Hepatocyte (in vitro differentiated cells): ENCODE data around the gene CCL23. TPM values are rescaled to one million over a fixed set of nuclear protein-coding genes. Genes with fewer than 3 reads are reported as not detected.
"Not testable (repeated sequence)": the region's sequence is repeated elsewhere in the genome, so short reads cannot be mapped to it uniquely, and the experiment has no call there.

Source experiments
- DNase-seq: peaks from one replicate; pipeline ENCODE4 v3.0.0-alpha.2; 2016; ENCODE audit warnings: low spot score
- H2AFZ ChIP-seq: fragments of 200-600 bp; sonication (generic); 2 replicates; pipeline ENCODE4 v1.6.0; 2016; ENCODE audit warnings: antibody characterized with exemption, mild to moderate bottlenecking
- H3K27ac ChIP-seq: fragments of 200-600 bp; sonication (generic); 2 replicates; pipeline ENCODE4 v1.5.1; 2016; ENCODE audit warnings: mild to moderate bottlenecking
- H3K27me3 ChIP-seq: fragments of 200-600 bp; sonication (generic); 2 replicates; pipeline ENCODE4 v1.6.1; 2016
- H3K36me3 ChIP-seq: fragments of 200-600 bp; sonication (generic); replicated peaks from 2 replicates; pipeline ENCODE4 v1.5.1; 2016; ENCODE audit warnings: low read depth; ENCODE audit not compliant: insufficient read depth
- H3K4me1 ChIP-seq: fragments of 200-600 bp; sonication (generic); 2 replicates; pipeline ENCODE4 v1.5.1; 2016; ENCODE audit warnings: mild to moderate bottlenecking, moderate library complexity; ENCODE audit not compliant: insufficient read depth
- H3K4me2 ChIP-seq: fragments of 200-600 bp; sonication (generic); 2 replicates; pipeline ENCODE4 v1.6.0; 2016
- H3K4me3 ChIP-seq: fragments of 200-600 bp; sonication (generic); 2 replicates; pipeline ENCODE4 v1.5.1; 2016; ENCODE audit warnings: mild to moderate bottlenecking
- H3K79me2 ChIP-seq: fragments of 200-600 bp; sonication (generic); 2 replicates; pipeline ENCODE4 v1.6.0; 2017; ENCODE audit warnings: mild to moderate bottlenecking
- H3K9me2 ChIP-seq: fragments of 200-600 bp; sonication (generic); replicated peaks from 2 replicates; pipeline ENCODE4 v1.6.0; 2017; ENCODE audit warnings: mild to moderate bottlenecking; ENCODE audit not compliant: insufficient read depth
- H3K9me3 ChIP-seq: fragments of 200-600 bp; sonication (generic); 2 replicates; pipeline ENCODE4 v1.5.1; 2016; ENCODE audit warnings: low read depth, mild to moderate bottlenecking
- H4K20me1 ChIP-seq: fragments of 200-600 bp; sonication (generic); 2 replicates; pipeline ENCODE4 v1.6.0; 2016; ENCODE audit warnings: mild to moderate bottlenecking; ENCODE audit not compliant: insufficient read depth, poor library complexity, severe bottlenecking
- EZH2 ChIP-seq: fragments of 200-600 bp; sonication (generic); IDR thresholded peaks from 2 replicates; pipeline ENCODE4 v1.6.1; 2016; ENCODE audit warnings: antibody characterized with exemption, mild to moderate bottlenecking, borderline replicate concordance
- EZH2phosphoT487 ChIP-seq: fragments of 200-600 bp; sonication (generic); IDR thresholded peaks from one replicate; pipeline ENCODE4 v1.6.1; 2018; ENCODE audit warnings: antibody characterized with exemption, mild to moderate bottlenecking, low read depth, moderate library complexity; ENCODE audit not compliant: unreplicated experiment, severe bottlenecking
- WGBS: methylation state at CpG from one replicate; pipeline ENCODE4 v1.1.6; 2016; ENCODE audit warnings: low lambda C conversion rate; ENCODE audit errors: missing lambda C conversion rate; 5-methylcytosine and 5-hydroxymethylcytosine counted together
- polyA plus RNA-seq: library from polyadenylated mRNA; unstranded; fragments of >200 nt; fragmentation: Nextera tagmentation; extraction: Ambion mirVana; gene quantifications from 2 replicates; pipeline ENCODE4 v1.2.1, GENCODE V29; 2016
- total RNA-seq: library from RNA; depleted of rRNA; stranded (reverse); fragments of >200 nt; gene quantifications from 2 replicates; pipeline ENCODE4 v1.2.3, GENCODE V29; 2014
- TF ChIP-seq, protein P1 (sequence below): fragments of 200-600 bp; sonication (generic); IDR thresholded peaks from 2 replicates; pipeline ENCODE4 v1.5.1; 2016; ENCODE audit warnings: antibody characterized with exemption, mild to moderate bottlenecking; ENCODE audit not compliant: poor library complexity

Gene CCL23
- total and polyA plus RNA-seq, 2 experiments from 2014 or later = not detected

DNA sequence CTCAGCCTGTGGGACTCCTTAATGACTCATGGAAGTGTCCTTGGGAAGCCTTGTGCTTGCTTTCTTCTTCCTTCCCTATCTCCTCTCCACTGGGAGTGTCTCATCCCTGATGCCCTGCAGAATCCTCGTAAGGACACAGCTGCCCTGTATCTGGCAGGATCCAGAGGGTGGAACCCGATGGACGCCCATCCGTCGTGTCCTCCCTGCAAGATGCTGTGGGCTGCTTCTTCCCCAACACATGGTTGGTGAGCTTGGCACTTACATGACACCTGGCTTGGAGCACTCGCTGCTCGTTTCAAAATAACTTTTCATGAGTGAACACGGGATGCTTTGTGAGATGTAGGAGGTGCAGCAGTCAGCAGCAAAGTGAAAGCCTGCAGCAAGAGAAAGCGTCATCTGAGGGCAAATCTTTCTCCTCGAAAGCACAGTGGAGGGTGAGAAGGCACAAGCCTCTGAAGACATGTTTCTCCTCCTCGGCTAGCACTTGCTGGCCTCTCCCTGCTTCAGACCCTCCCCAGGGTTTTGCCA lies 19.7 kb downstream of the CCL23 start:
- Histone ChIP-seq H3K4me1 (peaks cover 6% of the 10 kb centered on the region), H4K20me1 (no peaks in the 10 kb centered on the region), H3K9me3 (no peaks in the 10 kb centered on the region), H3K27me3 (no peaks in the 10 kb centered on the region), H3K9me2 (no peaks in the 10 kb centered on the region), H3K79me2 (peaks cover 15% of the 10 kb centered on the region), H3K4me3 (no peak overlapping the region), H2AFZ (no peak overlapping the region), H3K27ac (no peak overlapping the region), H3K4me2 (no peak overlapping the region), H3K36me3 (no peaks in the 10 kb centered on the region)
- WGBS = 83% methylated on average over 11 of the region's 11 CpGs
- no peak for TF ChIP-seq EZH2phosphoT487
- no peak for TF ChIP-seq EZH2
- TF ChIP-seq, protein P1, sequence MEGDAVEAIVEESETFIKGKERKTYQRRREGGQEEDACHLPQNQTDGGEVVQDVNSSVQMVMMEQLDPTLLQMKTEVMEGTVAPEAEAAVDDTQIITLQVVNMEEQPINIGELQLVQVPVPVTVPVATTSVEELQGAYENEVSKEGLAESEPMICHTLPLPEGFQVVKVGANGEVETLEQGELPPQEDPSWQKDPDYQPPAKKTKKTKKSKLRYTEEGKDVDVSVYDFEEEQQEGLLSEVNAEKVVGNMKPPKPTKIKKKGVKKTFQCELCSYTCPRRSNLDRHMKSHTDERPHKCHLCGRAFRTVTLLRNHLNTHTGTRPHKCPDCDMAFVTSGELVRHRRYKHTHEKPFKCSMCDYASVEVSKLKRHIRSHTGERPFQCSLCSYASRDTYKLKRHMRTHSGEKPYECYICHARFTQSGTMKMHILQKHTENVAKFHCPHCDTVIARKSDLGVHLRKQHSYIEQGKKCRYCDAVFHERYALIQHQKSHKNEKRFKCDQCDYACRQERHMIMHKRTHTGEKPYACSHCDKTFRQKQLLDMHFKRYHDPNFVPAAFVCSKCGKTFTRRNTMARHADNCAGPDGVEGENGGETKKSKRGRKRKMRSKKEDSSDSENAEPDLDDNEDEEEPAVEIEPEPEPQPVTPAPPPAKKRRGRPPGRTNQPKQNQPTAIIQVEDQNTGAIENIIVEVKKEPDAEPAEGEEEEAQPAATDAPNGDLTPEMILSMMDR = no peak
- no peak for DNase-seq

DNA sequence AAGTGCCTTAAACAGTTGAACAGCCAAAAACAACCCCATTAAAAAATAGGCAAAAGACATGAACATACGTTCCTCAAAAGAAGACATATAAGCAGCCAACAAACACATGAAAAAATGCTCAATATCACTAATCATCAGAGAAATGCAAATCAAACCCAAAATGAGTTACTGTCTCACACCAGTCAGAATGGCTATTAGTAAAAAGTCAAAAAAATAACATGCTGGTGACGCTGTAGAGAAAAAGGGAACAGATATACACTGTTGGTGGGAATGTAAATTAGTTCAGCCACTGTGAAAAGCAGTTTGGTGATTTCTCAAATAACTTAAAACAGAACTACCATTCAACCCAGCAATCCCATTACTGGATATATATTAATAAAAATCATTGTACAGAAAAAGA lies 22.4 kb downstream of the CCL23 start:
- WGBS = 78% methylated on average over 2 of the region's 2 CpGs
- H3K79me2 ChIP-seq = peaks cover 15% of the 10 kb centered on the region
- H3K36me3 ChIP-seq, H4K20me1 ChIP-seq, H2AFZ ChIP-seq, H3K4me2 ChIP-seq, H3K4me3 ChIP-seq, H3K27ac ChIP-seq, DNase-seq, H3K9me2 ChIP-seq, H3K9me3 ChIP-seq, H3K27me3 ChIP-seq: not testable (repeated sequence)
- H3K4me1 ChIP-seq = peaks cover 11% of the 10 kb centered on the region

DNA sequence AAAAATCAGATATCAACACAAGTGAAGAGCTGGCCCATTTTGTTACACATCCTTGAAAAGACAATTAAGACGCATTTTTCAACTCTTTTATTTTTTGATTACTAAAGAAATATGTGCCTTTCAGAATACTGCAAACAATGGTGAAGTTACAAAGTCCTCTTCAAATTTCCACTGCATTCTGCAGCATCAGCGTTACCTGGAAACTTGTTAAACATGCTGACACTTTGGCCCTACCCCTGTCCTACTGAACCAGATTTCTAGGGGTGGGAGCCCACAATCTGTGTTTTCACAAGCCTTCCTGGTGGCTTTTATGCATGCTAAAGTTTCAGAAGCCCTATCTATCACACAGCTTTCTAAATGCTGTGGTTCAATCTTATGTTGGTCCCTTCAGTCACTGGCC lies 26.7 kb downstream of the CCL23 start:
- peak overlapping the region; percentile 86 for H3K27ac ChIP-seq
- peak; percentile 71 for DNase-seq
- WGBS = 62% methylated on average over 2 of the region's 2 CpGs

DNA sequence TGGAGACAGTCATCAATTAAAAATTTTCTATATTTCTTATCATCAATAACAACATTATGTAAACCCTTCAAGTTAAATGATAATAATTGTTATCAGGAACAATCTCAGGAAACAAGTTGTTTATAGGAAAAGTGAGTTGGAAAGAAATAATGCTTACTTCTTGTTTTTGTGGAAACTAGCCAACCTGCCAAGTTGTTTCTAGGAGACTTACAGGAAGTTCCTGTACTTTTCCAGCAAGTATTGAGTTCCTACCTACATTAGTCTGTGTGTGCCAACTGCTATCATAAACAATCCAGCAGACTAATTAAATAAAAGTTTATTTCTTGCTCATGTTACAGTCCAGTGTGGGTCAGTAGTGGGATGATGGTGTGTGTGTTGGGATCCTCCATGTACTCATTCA lies 29.6 kb downstream of the CCL23 start:
- H3K9me2 ChIP-seq = no peaks in the 10 kb centered on the region
- H3K4me1 ChIP-seq = peaks cover 11% of the 10 kb centered on the region
- H3K4me3 ChIP-seq = no peak overlapping the region
- DNase-seq = no peak
- no peak overlapping the region for H3K27ac ChIP-seq
- H3K79me2 ChIP-seq = no peaks in the 10 kb centered on the region
- H2AFZ ChIP-seq = no peak overlapping the region
- TF ChIP-seq EZH2 = no peak
- TF ChIP-seq EZH2phosphoT487 = no peak
- TF ChIP-seq, protein P1 = no peak
- no peaks in the 10 kb centered on the region for H3K36me3 ChIP-seq
- H3K27me3 ChIP-seq = no peaks in the 10 kb centered on the region
- no peaks in the 10 kb centered on the region for H4K20me1 ChIP-seq
- no peaks in the 10 kb centered on the region for H3K9me3 ChIP-seq
- H3K4me2 ChIP-seq = no peak overlapping the region

More for the DNA sequence above, 26.7 kb downstream of the CCL23 start:
- Histone ChIP-seq H3K79me2 (peaks cover 8% of the 10 kb centered on the region), H3K9me3 (no peaks in the 10 kb centered on the region), H3K4me3 (no peak overlapping the region), H3K36me3 (no peaks in the 10 kb centered on the region), H2AFZ (no peak overlapping the region), H3K27me3 (no peaks in the 10 kb centered on the region), H4K20me1 (no peaks in the 10 kb centered on the region), H3K4me1 (peaks cover 11% of the 10 kb centered on the region), H3K4me2 (peak overlapping the region; percentile 1), H3K9me2 (no peaks in the 10 kb centered on the region)
- TF ChIP-seq, protein P1 = no peak
- TF ChIP-seq EZH2 = no peak
- TF ChIP-seq EZH2phosphoT487 = no peak
